MCF 10A (cell line): Measurements from ENCODE around the gene SH3BP5L. TPM values are rescaled to one million over a fixed set of nuclear protein-coding genes. Genes with fewer than 3 reads are reported as not detected.

Experiments
- BruUV-seq: library from RNA; stranded (reverse); fragments of 400-500 nt; replicated peaks from 2 replicates; lab custom pipeline; 2021; lab: Mats Ljungman, UMichigan
- CTCF ChIA-PET: fragments of 300-600 bp; sonication (Branson Sonifier 250); formaldehyde crosslinking; extraction: SDS; loops from one replicate; lab custom pipeline; 2021; ENCODE audit warnings: antibody characterized with exemption, inconsistent platforms; lab: Yijun Ruan, JAX
- POLR2A ChIA-PET: fragments of 300-600, 350-650 bp; sonication (Branson Sonifier 250); formaldehyde crosslinking; extraction: SDS; loops from one replicate; lab custom pipeline; 2020; ENCODE audit warnings: antibody characterized with exemption, inconsistent platforms; lab: Yijun Ruan, JAX
- DNase-seq: peaks from one replicate; pipeline ENCODE4 v3.0.0-alpha.2; 2018; ENCODE audit not compliant: unreplicated experiment
- H3K27ac Mint-ChIP-seq: one replicate; pipeline ENCODE4 v1.8.0; 2022; ENCODE audit warnings: mild to moderate bottlenecking, low read depth, mixed read lengths; ENCODE audit not compliant: unreplicated experiment
- H3K27me3 Mint-ChIP-seq: one replicate; pipeline ENCODE4 v1.8.0; 2022; ENCODE audit warnings: mixed read lengths; ENCODE audit not compliant: insufficient read depth, unreplicated experiment
- H3K36me3 Mint-ChIP-seq: one replicate; pipeline ENCODE4 v1.8.0; 2022; ENCODE audit warnings: mild to moderate bottlenecking, moderate library complexity, mixed read lengths; ENCODE audit not compliant: insufficient read depth, unreplicated experiment
- H3K4me1 Mint-ChIP-seq: one replicate; pipeline ENCODE4 v1.8.0; 2022; ENCODE audit warnings: mixed read lengths; ENCODE audit not compliant: insufficient read depth, unreplicated experiment
- H3K4me3 Mint-ChIP-seq: one replicate; pipeline ENCODE4 v1.8.0; 2022; ENCODE audit warnings: mild to moderate bottlenecking, moderate library complexity, mixed read lengths; ENCODE audit not compliant: unreplicated experiment
- H3K9me3 Mint-ChIP-seq: one replicate; pipeline ENCODE4 v1.8.0; 2022; ENCODE audit warnings: mixed read lengths; ENCODE audit not compliant: unreplicated experiment
- intact Hi-C: fragments of 100-400 bp; cut with micrococcal nuclease; formaldehyde crosslinking; loops from 2 replicates; pipeline ENCODE4 v1.14.1; 2022
- total RNA-seq: library from RNA; stranded (reverse); gene quantifications from 2 replicates; pipeline ENCODE4 v1.2.3, GENCODE V29; 2022
- TF ChIP-seq, protein P1 (sequence below): fragments of 200-600 bp; IDR thresholded peaks from one replicate; pipeline ENCODE4 v1.8.0; 2022; ENCODE audit warnings: antibody characterized with exemption, mild to moderate bottlenecking; ENCODE audit not compliant: unreplicated experiment

The SH3BP5L gene
- total RNA-seq, 1 experiment from 2014 or later: 31.5 TPM

DNA sequence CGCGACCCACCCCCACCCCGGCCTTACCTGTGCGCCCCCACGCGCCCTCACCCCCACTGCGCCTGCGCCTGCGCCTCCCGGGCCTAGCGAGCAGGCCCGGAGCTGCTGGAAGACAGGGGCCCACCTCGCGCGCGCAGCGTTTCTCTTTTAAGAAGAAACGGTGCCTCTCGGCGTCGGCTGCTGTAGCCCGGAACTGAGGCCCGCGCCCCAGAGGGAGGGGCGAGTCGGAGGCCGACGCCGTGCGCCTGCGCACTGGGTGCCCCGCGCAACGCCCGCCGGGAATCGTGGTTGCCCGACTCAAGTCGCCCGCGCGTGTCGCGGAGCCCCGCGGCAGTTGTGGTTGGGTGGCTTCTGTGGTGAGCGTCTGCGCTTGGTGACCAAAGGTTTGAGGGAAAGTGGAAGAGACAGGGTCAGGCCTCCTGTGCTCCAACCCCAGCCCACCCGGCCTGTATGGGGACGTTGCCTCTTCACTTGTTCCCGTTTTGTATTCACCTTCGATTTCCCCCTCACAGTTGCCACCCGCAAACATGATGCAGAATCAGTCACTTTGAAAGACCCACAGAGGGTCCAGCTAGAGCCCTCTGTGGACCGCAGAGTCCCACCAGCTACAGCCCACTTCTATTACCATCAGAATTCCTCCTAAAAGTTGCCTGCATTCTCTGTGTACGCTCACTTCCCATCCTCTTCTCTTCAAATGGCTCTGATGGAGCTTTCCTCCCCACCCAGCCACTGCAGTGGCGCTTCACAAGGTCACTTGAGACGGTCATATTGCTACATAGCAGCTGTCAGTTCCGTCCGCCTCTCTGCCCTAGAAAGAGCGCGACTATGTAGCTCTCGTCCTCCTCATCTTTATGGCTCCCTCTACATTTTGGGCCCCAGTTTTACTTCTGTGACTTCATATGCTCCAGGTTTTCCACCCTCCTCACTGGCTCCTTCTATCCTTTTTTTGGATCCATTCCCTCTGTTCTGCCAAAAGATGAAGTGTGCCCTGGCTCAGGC lies 33.5 kb upstream of the SH3BP5L start, which contains the start of gene ZNF692:
ZNF692 (minus strand) TSS at position 195 of the 999 bp plus-strand sequence. CDS start 776 bp downstream, outside the sequence.
- Mint-ChIP-seq H3K27me3 (no peaks in the 10 kb centered on the region), H3K4me3 (peak within 1 kb of the TSS; percentile 77), H3K4me1 (peaks cover 31% of the 10 kb centered on the region), H3K9me3 (no peaks in the 10 kb centered on the region), H3K36me3 (peaks cover 17% of the 10 kb centered on the region), H3K27ac (peak within 1 kb of the TSS; percentile 70)
- BruUV-seq: TSS peak; percentile 71
- ChIA-PET POLR2A (interaction anchor here (0.6 to 9.8 kb wide), 26 partner anchors 10 to 467 kb away, joined by 3 to 234 read pairs (median 4); partner anchors contain the start of genes PGBD2, SH3BP5L and ZNF672), CTCF (interaction anchor here (0.6 to 6.4 kb wide), 28 partner anchors 8 to 236 kb away, joined by 3 to 44 read pairs (median 5); partner anchors contain the start of genes PGBD2, SH3BP5L and ZNF672)
- intact Hi-C loops: loop anchor here (1.0 kb wide), 5 partner anchors 15 to 65 kb away; partner anchors contain the start of genes PGBD2 and ZNF672
- peak; percentile 100 for DNase-seq
- TF ChIP-seq, protein P1, sequence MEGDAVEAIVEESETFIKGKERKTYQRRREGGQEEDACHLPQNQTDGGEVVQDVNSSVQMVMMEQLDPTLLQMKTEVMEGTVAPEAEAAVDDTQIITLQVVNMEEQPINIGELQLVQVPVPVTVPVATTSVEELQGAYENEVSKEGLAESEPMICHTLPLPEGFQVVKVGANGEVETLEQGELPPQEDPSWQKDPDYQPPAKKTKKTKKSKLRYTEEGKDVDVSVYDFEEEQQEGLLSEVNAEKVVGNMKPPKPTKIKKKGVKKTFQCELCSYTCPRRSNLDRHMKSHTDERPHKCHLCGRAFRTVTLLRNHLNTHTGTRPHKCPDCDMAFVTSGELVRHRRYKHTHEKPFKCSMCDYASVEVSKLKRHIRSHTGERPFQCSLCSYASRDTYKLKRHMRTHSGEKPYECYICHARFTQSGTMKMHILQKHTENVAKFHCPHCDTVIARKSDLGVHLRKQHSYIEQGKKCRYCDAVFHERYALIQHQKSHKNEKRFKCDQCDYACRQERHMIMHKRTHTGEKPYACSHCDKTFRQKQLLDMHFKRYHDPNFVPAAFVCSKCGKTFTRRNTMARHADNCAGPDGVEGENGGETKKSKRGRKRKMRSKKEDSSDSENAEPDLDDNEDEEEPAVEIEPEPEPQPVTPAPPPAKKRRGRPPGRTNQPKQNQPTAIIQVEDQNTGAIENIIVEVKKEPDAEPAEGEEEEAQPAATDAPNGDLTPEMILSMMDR: no peak

DNA sequence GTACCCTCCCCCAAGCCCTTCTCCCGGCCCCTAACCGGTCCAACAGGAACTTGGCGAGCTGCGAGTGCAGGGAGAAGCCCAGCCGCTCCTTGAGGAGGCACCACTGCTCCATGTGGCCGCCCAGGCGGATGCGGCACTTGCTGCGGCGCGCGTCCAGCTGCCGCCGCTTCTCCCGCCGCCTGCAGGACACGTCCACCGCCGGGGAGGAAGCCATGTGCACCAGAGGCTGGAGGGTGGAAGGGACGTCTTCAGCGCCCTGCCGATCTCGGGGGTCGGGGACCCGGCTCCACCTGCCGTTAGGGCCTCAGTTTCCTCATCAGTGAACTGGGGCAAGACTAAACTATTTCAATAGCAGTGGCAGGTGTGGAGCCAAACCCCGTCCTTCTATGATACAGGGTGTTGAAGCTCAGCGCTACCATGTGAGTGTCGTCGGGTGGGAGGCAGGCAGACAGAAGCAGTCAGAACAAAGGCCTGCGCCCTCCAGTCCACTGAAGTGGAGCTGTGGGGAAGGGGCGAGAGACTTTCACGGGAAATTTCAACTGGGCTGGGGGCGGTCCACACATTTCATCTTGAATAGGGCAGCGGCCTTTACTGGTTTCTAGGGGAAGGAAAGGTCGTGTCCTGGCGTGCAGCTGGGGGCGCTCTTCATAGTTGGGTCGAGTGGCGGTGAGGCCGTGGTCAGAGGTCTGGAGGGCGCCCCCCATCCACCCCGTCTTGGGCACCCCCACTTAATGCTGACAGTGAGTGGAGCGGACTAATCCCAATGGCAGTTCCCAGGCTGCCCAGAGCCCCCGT lies 32.6 kb upstream of the SH3BP5L start:
- Mint-ChIP-seq H3K4me3 (peak overlapping the region; percentile 77), H3K27ac (peak overlapping the region; percentile 70), H3K36me3 (peaks cover 17% of the 10 kb centered on the region), H3K9me3 (no peaks in the 10 kb centered on the region), H3K4me1 (peaks cover 24% of the 10 kb centered on the region), H3K27me3 (no peaks in the 10 kb centered on the region)
- TF ChIP-seq, protein P1: peak; percentile 89
- CTCF ChIA-PET: interaction anchor here (0.6 to 6.4 kb wide), 28 partner anchors 9 to 162 kb away, joined by 3 to 44 read pairs (median 5); partner anchors contain the start of genes PGBD2, SH3BP5L and ZNF672
- POLR2A ChIA-PET: interaction anchor here (0.7 to 9.8 kb wide), 21 partner anchors 9 to 154 kb away, joined by 3 to 234 read pairs (median 5); partner anchors contain the start of genes PGBD2, SH3BP5L and ZNF672
- intact Hi-C loops: loop anchor here (1.0 kb wide), 5 partner anchors 16 to 66 kb away; partner anchors contain the start of genes PGBD2 and ZNF672
- DNase-seq: peak; percentile 78
- BruUV-seq: TSS peak; percentile 51

DNA sequence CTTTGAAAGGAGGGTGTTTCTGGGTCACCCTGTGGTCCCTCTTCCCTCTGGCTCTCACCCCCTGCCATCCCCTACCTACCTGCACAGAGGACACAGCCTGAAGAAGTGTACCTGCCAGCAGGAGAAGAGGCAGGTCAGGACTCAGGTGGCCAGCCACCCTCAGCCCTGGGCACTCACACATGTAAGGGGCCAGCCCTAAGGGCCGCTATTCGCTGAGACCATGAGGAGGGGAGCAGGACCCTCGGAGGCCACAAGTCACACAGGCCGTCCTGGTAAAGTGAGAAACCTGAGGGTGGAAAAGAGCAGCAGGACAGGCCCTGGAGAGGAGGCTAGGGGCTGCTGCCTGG lies 32.0 kb upstream of the SH3BP5L start:
- peaks cover 22% of the 10 kb centered on the region for H3K4me1 Mint-ChIP-seq

More for the DNA sequence above, 32.0 kb upstream of the SH3BP5L start:
- intact Hi-C loops: loop anchor here (1.0 kb wide), 5 partner anchors 17 to 67 kb away; partner anchors contain the start of genes PGBD2 and ZNF672
- TF ChIP-seq, protein P1: no peak
- ChIA-PET POLR2A (interaction anchor here (0.7 to 9.8 kb wide), 14 partner anchors 11 to 69 kb away, joined by 3 to 234 read pairs (median 6); partner anchors contain the start of genes PGBD2, SH3BP5L and ZNF672), CTCF (interaction anchor here (0.6 to 6.4 kb wide), 20 partner anchors 11 to 158 kb away, joined by 3 to 44 read pairs (median 6); partner anchors contain the start of genes PGBD2 and SH3BP5L)
- peak overlapping the region; percentile 70 for H3K27ac Mint-ChIP-seq
- no peaks in the 10 kb centered on the region for H3K9me3 Mint-ChIP-seq
- H3K27me3 Mint-ChIP-seq: no peaks in the 10 kb centered on the region
- H3K4me3 Mint-ChIP-seq: peak overlapping the region; percentile 77
- no TSS peak for BruUV-seq
- DNase-seq: no peak
- H3K36me3 Mint-ChIP-seq: peaks cover 17% of the 10 kb centered on the region
